Stomach smooth muscle (tissue), 2 donors: ENCODE data around the gene NAGLU.

Experiments used
- H3K27ac ChIP-seq: one replicate; pipeline ENCODE4 v1.7.0; 2013; ENCODE audit warnings: mild to moderate bottlenecking, low read length, inconsistent platforms
- H3K27me3 ChIP-seq, 2 donors: one replicate each; pipeline ENCODE4 v1.7.0; 2013; ENCODE audit warnings: low read length in 2 of 2; ENCODE audit not compliant: insufficient read depth in 2 of 2, control insufficient read depth in 1 of 2
- H3K36me3 ChIP-seq, 2 donors: one replicate each; pipeline ENCODE4 v1.7.0; 2013; ENCODE audit warnings: low read length in 2 of 2; ENCODE audit not compliant: control insufficient read depth in 2 of 2, insufficient read depth in 2 of 2
- H3K4me1 ChIP-seq: one replicate; pipeline ENCODE4 v1.7.0; 2013; ENCODE audit warnings: low read length; ENCODE audit not compliant: control insufficient read depth, insufficient read depth
- H3K4me3 ChIP-seq, 2 donors: one replicate each; pipeline ENCODE4 v1.7.0; 2013; ENCODE audit warnings: low read length in 2 of 2
- H3K9ac ChIP-seq, 2 donors: one replicate each; pipeline ENCODE4 v1.7.0; 2013; ENCODE audit warnings: low read length in 2 of 2, mild to moderate bottlenecking in 1 of 2
- H3K9me3 ChIP-seq, 2 donors: one replicate each; pipeline ENCODE4 v1.7.0; 2013; ENCODE audit warnings: low read length in 2 of 2; ENCODE audit not compliant: control insufficient read depth in 2 of 2
- donor health status: healthy.
- donor health status: Pancreatic carcinoma.

Gene NAGLU

GRCh38 chr17:42565523-42566214, 29.6 kb downstream of the NAGLU start:
- Histone ChIP-seq H3K36me3 (peaks cover 24 to 39% of the 10 kb centered on the region in 2 donors), H3K4me3 (peak overlapping the region; percentile 87 to 91), H3K27ac (peak overlapping the region; percentile 86), H3K4me1 (peaks cover 51% of the 10 kb centered on the region), H3K9me3 (no peaks in the 10 kb centered on the region), H3K9ac (peak overlapping the region in 1 of 2 donors; percentile 62), H3K27me3 (no peaks in the 10 kb centered on the region)

- H3K27me3 ChIP-seq, result no peaks in the 10 kb centered on the region
- no peaks in the 10 kb centered on the region for H3K9me3 ChIP-seq
- H3K4me3 ChIP-seq, result peak overlapping the region; percentile 87 to 91
- H3K27ac ChIP-seq, result peak overlapping the region; percentile 86
- peak overlapping the region; percentile 62 to 86 for H3K9ac ChIP-seq
- H3K4me1 ChIP-seq, result peaks cover 48% of the 10 kb centered on the region
- peaks cover 28 to 39% of the 10 kb centered on the region in 2 donors for H3K36me3 ChIP-seq
Measured at GRCh38 chr17:42566215-42566882, 30.3 kb downstream of the NAGLU start.

GRCh38 chr17:42566883-42567573, 31.0 kb downstream of the NAGLU start, which contains the start of gene MLX:
TSS of gene MLX (plus strand) at chr17:42567100. CDS start at chr17:42567125, 25 bp downstream.
- H3K27me3 ChIP-seq, result no peaks in the 10 kb centered on the region
- H3K9me3 ChIP-seq, result no peaks in the 10 kb centered on the region
- peak within 1 kb of the TSS; percentile 62 to 86 for H3K9ac ChIP-seq
- peaks cover 44% of the 10 kb centered on the region for H3K4me1 ChIP-seq
- peak within 1 kb of the TSS; percentile 86 for H3K27ac ChIP-seq
- H3K4me3 ChIP-seq, result peak within 1 kb of the TSS; percentile 87 to 91
- H3K36me3 ChIP-seq, result peaks cover 34 to 44% of the 10 kb centered on the region in 2 donors

GRCh38 chr17:42568341-42569111, 32.5 kb downstream of the NAGLU start:
- Histone ChIP-seq H3K9me3 (no peaks in the 10 kb centered on the region), H3K27ac (no peak overlapping the region), H3K27me3 (no peaks in the 10 kb centered on the region), H3K36me3 (peaks cover 47 to 58% of the 10 kb centered on the region in 2 donors), H3K9ac (no peak overlapping the region), H3K4me1 (peaks cover 32% of the 10 kb centered on the region), H3K4me3 (no peak overlapping the region)

- Histone ChIP-seq H3K4me1 (peaks cover 15% of the 10 kb centered on the region), H3K27ac (no peak overlapping the region), H3K9me3 (no peaks in the 10 kb centered on the region), H3K4me3 (no peak overlapping the region), H3K9ac (no peak overlapping the region), H3K27me3 (no peaks in the 10 kb centered on the region), H3K36me3 (peaks cover 42 to 44% of the 10 kb centered on the region in 2 donors)
Measured at GRCh38 chr17:42571435-42572225, 35.6 kb downstream of the NAGLU start.

GRCh38 chr17:42573095-42573494, 37.1 kb downstream of the NAGLU start:
- H3K36me3 ChIP-seq, result peaks cover 42 to 44% of the 10 kb centered on the region in 2 donors
- H3K27me3 ChIP-seq, result no peaks in the 10 kb centered on the region
- H3K27ac ChIP-seq, result no peak overlapping the region
- H3K9me3 ChIP-seq, result no peaks in the 10 kb centered on the region
- no peak overlapping the region for H3K4me3 ChIP-seq
- no peak overlapping the region for H3K9ac ChIP-seq
- peaks cover 14% of the 10 kb centered on the region for H3K4me1 ChIP-seq

- Histone ChIP-seq H3K9me3 (no peaks in the 10 kb centered on the region), H3K4me3 (no peak overlapping the region), H3K27me3 (no peaks in the 10 kb centered on the region), H3K9ac (no peak overlapping the region), H3K36me3 (peaks cover 34 to 37% of the 10 kb centered on the region in 2 donors), H3K27ac (no peak overlapping the region), H3K4me1 (peaks cover 16% of the 10 kb centered on the region)
Measured at GRCh38 chr17:42574463-42574862, 38.4 kb downstream of the NAGLU start.

GRCh38 chr17:42577140-42577531, 41.1 kb downstream of the NAGLU start:
- Histone ChIP-seq H3K9ac (peak overlapping the region; percentile 71 to 97), H3K4me1 (peaks cover 16% of the 10 kb centered on the region), H3K36me3 (peaks cover 39 to 40% of the 10 kb centered on the region in 2 donors), H3K4me3 (peak overlapping the region; percentile 97 to 98), H3K27ac (peak overlapping the region; percentile 86), H3K27me3 (no peaks in the 10 kb centered on the region), H3K9me3 (no peaks in the 10 kb centered on the region)

- H3K27ac ChIP-seq, result peak within 1 kb of the TSS; percentile 86
- no peaks in the 10 kb centered on the region for H3K9me3 ChIP-seq
- no peaks in the 10 kb centered on the region for H3K27me3 ChIP-seq
- peak within 1 kb of the TSS; percentile 97 to 98 for H3K4me3 ChIP-seq
- peaks cover 41 to 42% of the 10 kb centered on the region in 2 donors for H3K36me3 ChIP-seq
- peak within 1 kb of the TSS; percentile 96 to 97 for H3K9ac ChIP-seq
- H3K4me1 ChIP-seq, result peaks cover 16% of the 10 kb centered on the region
Measured at GRCh38 chr17:42577532-42578281, 41.7 kb downstream of the NAGLU start, which contains the start of gene PSMC3IP. TSS of gene PSMC3IP (minus strand) at chr17:42577729. CDS start at chr17:42577686, 43 bp downstream.
